GM10847 (cell line): ENCODE data around the gene PLXND1.

Source experiments
- POLR2A ChIP-seq: IDR thresholded peaks from 2 replicates; pipeline ENCODE4 v1.6.1; 2011; ENCODE audit not compliant: insufficient read length; ENCODE audit errors: extremely low read depth

PLXND1 gene

GRCh38 chr3:129513705-129514104 lies 92.8 kb downstream of the PLXND1 start:
- TF ChIP-seq POLR2A = no peak

- no peak for TF ChIP-seq POLR2A
Observed at GRCh38 chr3:129512595-129512994, 93.9 kb downstream of the PLXND1 start.

- no peak for TF ChIP-seq POLR2A
Observed at GRCh38 chr3:129507181-129507831, 99.2 kb downstream of the PLXND1 start.

DNA sequence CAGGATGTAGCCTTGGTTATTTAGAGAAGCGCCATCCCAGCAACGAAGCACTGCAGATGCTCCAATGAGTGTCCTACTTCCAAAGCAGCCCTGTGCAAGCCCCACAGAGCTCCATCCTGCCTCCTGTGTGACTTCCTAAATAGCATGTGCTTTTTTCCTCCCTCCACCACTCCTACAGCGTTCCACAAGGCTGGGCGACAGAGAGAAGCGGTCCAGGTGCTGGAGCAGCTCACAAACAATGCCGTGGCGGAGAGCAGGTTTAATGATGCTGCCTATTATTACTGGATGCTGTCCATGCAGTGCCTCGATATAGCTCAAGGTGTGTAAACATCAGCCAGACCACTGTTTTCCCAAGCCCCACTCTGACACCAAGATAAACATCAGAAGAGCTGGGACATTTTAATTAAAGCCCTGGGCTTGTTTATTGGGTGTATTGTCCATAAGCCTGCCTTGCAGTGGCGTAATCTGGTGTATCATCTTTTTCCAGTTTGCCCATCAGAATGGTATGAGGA lies 100.2 kb downstream of the PLXND1 start:
- TF ChIP-seq POLR2A = no peak

DNA sequence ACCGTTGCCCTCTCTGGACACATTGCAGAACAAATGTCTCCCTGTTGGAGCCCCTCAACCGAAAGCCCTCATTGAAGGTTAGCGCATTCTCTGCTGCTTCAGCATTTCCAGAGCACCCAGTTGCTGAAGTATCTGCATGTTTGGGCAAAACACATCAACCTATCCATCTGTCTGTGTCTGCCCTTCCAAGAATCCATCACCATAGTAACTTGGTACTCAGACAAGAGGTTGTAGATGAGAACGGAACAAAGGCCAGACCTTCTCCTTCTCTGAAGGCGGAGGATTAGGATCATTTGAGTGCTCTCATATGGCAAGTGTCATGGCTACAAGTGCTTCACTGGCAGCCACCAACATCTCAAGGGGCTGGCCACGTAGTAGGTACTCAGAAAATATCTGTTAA lies 101.1 kb downstream of the PLXND1 start:
- TF ChIP-seq POLR2A = no peak
